ENCODE results near the gene BTG1.
A peak's percentile ranks its signal among the peaks of the same experiment; 100 is the strongest.

Gene BTG1

GRCh38 chr12:92140896-92141536 lies 4.6 kb downstream of the BTG1 start:
- H3K4me1 ChIP-seq (ENCODE audit: insufficient read depth, low read length, severe bottlenecking): peaks cover 66% of the 10 kb centered on the region
- no peaks in the 10 kb centered on the region for H3K9me3 ChIP-seq (ENCODE audit: low read length)
- H3K9ac ChIP-seq (ENCODE audit: low read length): peak overlapping the region; percentile 77
- peak overlapping the region; percentile 83 for H3K27ac ChIP-seq (ENCODE audit: low read depth, low read length, poor library complexity, severe bottlenecking)
- H3K4me3 ChIP-seq (ENCODE audit: low read depth, low read length, poor library complexity, severe bottlenecking): peak overlapping the region; percentile 90
- H3K36me3 ChIP-seq (ENCODE audit: insufficient read depth, low read length): peaks cover 81% of the 10 kb centered on the region
- peak overlapping the region; percentile 97 for H3K4me2 ChIP-seq (ENCODE audit: low read length)
- H2AFZ ChIP-seq (ENCODE audit: low read length): no peak overlapping the region
- no peak for TF ChIP-seq EZH2 (IDR thresholded peaks at IDR 0.05; ENCODE audit: borderline replicate concordance, low read length)
- H3K9me2 ChIP-seq (ENCODE audit: low read depth, low read length): no peaks in the 10 kb centered on the region
- peaks cover 95% of the 10 kb centered on the region for H3K79me2 ChIP-seq (ENCODE audit: insufficient read depth, low read length)
- no peaks in the 10 kb centered on the region for H3K27me3 ChIP-seq (ENCODE audit: insufficient read depth, low read length)
- H3F3A ChIP-seq (ENCODE audit: insufficient read depth, low read length): no peaks in the 10 kb centered on the region; the same call in 1 of the 2 replicates
- H4K20me1 ChIP-seq (ENCODE audit: insufficient read depth, low read length): no peaks in the 10 kb centered on the region

- no peak overlapping the region for H2AFZ ChIP-seq (ENCODE audit: low read length)
- peak overlapping the region; percentile 90 for H3K4me3 ChIP-seq (ENCODE audit: low read depth, low read length, poor library complexity, severe bottlenecking)
- H4K20me1 ChIP-seq (ENCODE audit: insufficient read depth, low read length): no peaks in the 10 kb centered on the region
- H3K9me2 ChIP-seq (ENCODE audit: low read depth, low read length): no peaks in the 10 kb centered on the region
- peak overlapping the region; percentile 83 for H3K27ac ChIP-seq (ENCODE audit: low read depth, low read length, poor library complexity, severe bottlenecking)
- peaks cover 75% of the 10 kb centered on the region for H3K4me1 ChIP-seq (ENCODE audit: insufficient read depth, low read length, severe bottlenecking)
- no peaks in the 10 kb centered on the region; the same call in 1 of the 2 replicates for H3F3A ChIP-seq (ENCODE audit: insufficient read depth, low read length)
- H3K4me2 ChIP-seq (ENCODE audit: low read length): peak overlapping the region; percentile 97
- H3K9ac ChIP-seq (ENCODE audit: low read length): peak overlapping the region; percentile 77
- H3K79me2 ChIP-seq (ENCODE audit: insufficient read depth, low read length): peaks cover 100% of the 10 kb centered on the region
- TF ChIP-seq EZH2 (IDR thresholded peaks at IDR 0.05; ENCODE audit: borderline replicate concordance, low read length) (no peak), CTCF (IDR thresholded peaks at IDR 0.05; ENCODE audit: low read length) (no peak)
- peaks cover 87% of the 10 kb centered on the region for H3K36me3 ChIP-seq (ENCODE audit: insufficient read depth, low read length)
- H3K27me3 ChIP-seq (ENCODE audit: insufficient read depth, low read length): no peaks in the 10 kb centered on the region
- H3K9me3 ChIP-seq (ENCODE audit: low read length): no peaks in the 10 kb centered on the region
Observed at GRCh38 chr12:92140156-92140555, 5.5 kb downstream of the BTG1 start.

GRCh38 chr12:92139634-92140150 lies 6.0 kb downstream of the BTG1 start:
- peak overlapping the region; percentile 83 for H3K27ac ChIP-seq (ENCODE audit: low read depth, low read length, poor library complexity, severe bottlenecking)
- peak overlapping the region; percentile 77 for H3K9ac ChIP-seq (ENCODE audit: low read length)
- no peaks in the 10 kb centered on the region for H3K27me3 ChIP-seq (ENCODE audit: insufficient read depth, low read length)
- H2AFZ ChIP-seq (ENCODE audit: low read length): no peak overlapping the region
- no peak for TF ChIP-seq CTCF (IDR thresholded peaks at IDR 0.05; ENCODE audit: low read length)
- no peak for TF ChIP-seq EZH2 (IDR thresholded peaks at IDR 0.05; ENCODE audit: borderline replicate concordance, low read length)
- no peaks in the 10 kb centered on the region for H3K9me3 ChIP-seq (ENCODE audit: low read length)
- no peaks in the 10 kb centered on the region for H4K20me1 ChIP-seq (ENCODE audit: insufficient read depth, low read length)
- H3K4me2 ChIP-seq (ENCODE audit: low read length): peak overlapping the region; percentile 97
- H3K4me3 ChIP-seq (ENCODE audit: low read depth, low read length, poor library complexity, severe bottlenecking): peak overlapping the region; percentile 90
- peaks cover 100% of the 10 kb centered on the region for H3K79me2 ChIP-seq (ENCODE audit: insufficient read depth, low read length)
- no peaks in the 10 kb centered on the region for H3K9me2 ChIP-seq (ENCODE audit: low read depth, low read length)
- peaks cover 86% of the 10 kb centered on the region for H3K36me3 ChIP-seq (ENCODE audit: insufficient read depth, low read length)
- peaks cover 80% of the 10 kb centered on the region for H3K4me1 ChIP-seq (ENCODE audit: insufficient read depth, low read length, severe bottlenecking)
- no peaks in the 10 kb centered on the region; the same call in 1 of the 2 replicates for H3F3A ChIP-seq (ENCODE audit: insufficient read depth, low read length)
